Measurements from ENCODE around the gene LEKR1. TPM values are rescaled to one million over a fixed set of nuclear protein-coding genes. Genes with fewer than 3 reads are reported as not detected.

The LEKR1 gene
- total RNA-seq, 2 experiments from 2014 or later = 0.16 TPM; not detected in 1

DNA sequence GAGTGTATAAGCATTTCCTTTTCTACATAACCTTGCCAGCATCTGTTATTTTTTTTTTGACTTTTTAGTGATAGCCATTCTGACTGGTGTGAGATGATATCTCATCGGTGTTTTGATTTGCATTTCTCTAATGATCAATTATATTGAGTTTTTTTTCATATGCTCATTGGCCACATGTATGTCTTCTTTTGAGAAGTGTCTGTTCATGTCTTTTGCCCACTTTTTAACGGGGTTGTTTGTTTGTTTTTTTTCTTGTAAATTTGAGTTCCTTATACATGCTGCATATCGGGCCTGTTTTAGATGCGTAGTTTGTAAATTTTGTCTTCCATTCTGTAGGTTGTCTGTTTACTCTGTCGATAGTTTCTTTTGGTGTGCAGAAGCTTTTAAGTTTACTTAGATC lies 89.2 kb downstream of the LEKR1 start:
- Histone ChIP-seq H3K9me2 (ENCODE audit: insufficient read depth, low read length) (no peaks in the 10 kb centered on the region), H3K4me3 (ENCODE audit: low read depth, low read length, poor library complexity, severe bottlenecking) (no peak overlapping the region), H3K79me2 (ENCODE audit: insufficient read depth, low read depth, low read length) (no peaks in the 10 kb centered on the region), H3K4me1 (ENCODE audit: insufficient read depth, low read length, poor library complexity, severe bottlenecking) (no peaks in the 10 kb centered on the region), H3K9me3 (ENCODE audit: low read length) (no peaks in the 10 kb centered on the region), H3K27ac (ENCODE audit: low read depth, low read length, poor library complexity, severe bottlenecking) (no peak overlapping the region), H4K20me1 (ENCODE audit: insufficient read depth, low read length) (no peaks in the 10 kb centered on the region), H3K4me2 (ENCODE audit: low read length) (no peak overlapping the region), H2AFZ (ENCODE audit: low read length) (no peak overlapping the region), H3K36me3 (ENCODE audit: insufficient read depth, low read length) (no peaks in the 10 kb centered on the region)
- intact Hi-C loops (cut with micrococcal nuclease; ENCODE audit: unreplicated experiment) = no loop called here
- ChIA-PET CTCF (ENCODE audit: unreplicated experiment) (no interaction called here), POLR2A (no interaction called here)
- no peak for TF ChIP-seq EZH2phosphoT487 (IDR thresholded peaks at IDR 0.05; ENCODE audit: borderline replicate concordance, low read depth, low read length)
- TF ChIP-seq, protein P1, sequence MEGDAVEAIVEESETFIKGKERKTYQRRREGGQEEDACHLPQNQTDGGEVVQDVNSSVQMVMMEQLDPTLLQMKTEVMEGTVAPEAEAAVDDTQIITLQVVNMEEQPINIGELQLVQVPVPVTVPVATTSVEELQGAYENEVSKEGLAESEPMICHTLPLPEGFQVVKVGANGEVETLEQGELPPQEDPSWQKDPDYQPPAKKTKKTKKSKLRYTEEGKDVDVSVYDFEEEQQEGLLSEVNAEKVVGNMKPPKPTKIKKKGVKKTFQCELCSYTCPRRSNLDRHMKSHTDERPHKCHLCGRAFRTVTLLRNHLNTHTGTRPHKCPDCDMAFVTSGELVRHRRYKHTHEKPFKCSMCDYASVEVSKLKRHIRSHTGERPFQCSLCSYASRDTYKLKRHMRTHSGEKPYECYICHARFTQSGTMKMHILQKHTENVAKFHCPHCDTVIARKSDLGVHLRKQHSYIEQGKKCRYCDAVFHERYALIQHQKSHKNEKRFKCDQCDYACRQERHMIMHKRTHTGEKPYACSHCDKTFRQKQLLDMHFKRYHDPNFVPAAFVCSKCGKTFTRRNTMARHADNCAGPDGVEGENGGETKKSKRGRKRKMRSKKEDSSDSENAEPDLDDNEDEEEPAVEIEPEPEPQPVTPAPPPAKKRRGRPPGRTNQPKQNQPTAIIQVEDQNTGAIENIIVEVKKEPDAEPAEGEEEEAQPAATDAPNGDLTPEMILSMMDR (conservative IDR thresholded peaks at IDR 0.05; ENCODE audit: low read length) = no peak
- BruUV-seq (replicated peaks) = no TSS peak
- no peak for DNase-seq (ENCODE audit: low spot score)

DNA sequence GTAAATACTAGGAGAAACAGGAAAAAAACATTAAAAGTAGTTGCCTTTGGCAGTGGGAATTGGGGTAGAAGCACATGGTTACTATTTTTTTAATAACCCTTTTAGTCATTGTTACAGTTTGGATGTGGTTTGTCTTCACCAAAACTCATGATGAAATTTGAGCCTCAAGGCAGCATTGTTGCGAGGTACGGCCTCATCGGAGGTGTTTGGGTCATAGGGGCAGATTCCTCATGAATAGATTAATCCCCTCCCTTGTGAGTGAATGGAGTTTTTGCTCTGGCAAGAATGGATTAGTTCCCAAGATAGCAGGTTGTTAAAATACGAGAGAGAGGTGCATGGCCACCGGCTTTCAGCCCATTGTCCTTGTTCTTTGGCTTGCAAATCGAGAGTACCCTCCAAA lies 92.6 kb downstream of the LEKR1 start:
- Histone ChIP-seq H2AFZ (ENCODE audit: low read length) (no peak overlapping the region), H3K9me2 (ENCODE audit: insufficient read depth, low read length) (no peaks in the 10 kb centered on the region), H3K36me3 (ENCODE audit: insufficient read depth, low read length) (no peaks in the 10 kb centered on the region), H3K4me1 (ENCODE audit: insufficient read depth, low read length, poor library complexity, severe bottlenecking) (no peaks in the 10 kb centered on the region), H3K4me2 (ENCODE audit: low read length) (no peak overlapping the region), H3K9me3 (ENCODE audit: low read length) (no peaks in the 10 kb centered on the region), H4K20me1 (ENCODE audit: insufficient read depth, low read length) (no peaks in the 10 kb centered on the region), H3K27ac (ENCODE audit: low read depth, low read length, poor library complexity, severe bottlenecking) (no peak overlapping the region), H3K79me2 (ENCODE audit: insufficient read depth, low read depth, low read length) (no peaks in the 10 kb centered on the region), H3K4me3 (ENCODE audit: low read depth, low read length, poor library complexity, severe bottlenecking) (no peak overlapping the region)
- ChIA-PET CTCF (ENCODE audit: unreplicated experiment) (no interaction called here), POLR2A (interaction anchor here (1.3 kb wide), 1 partner anchor 15 kb away, joined by 3 read pairs; no protein-coding TSS in a partner anchor)
- intact Hi-C loops (cut with micrococcal nuclease; ENCODE audit: unreplicated experiment) = no loop called here
- no peak for TF ChIP-seq EZH2phosphoT487 (IDR thresholded peaks at IDR 0.05; ENCODE audit: borderline replicate concordance, low read depth, low read length)
- TF ChIP-seq, protein P1 (conservative IDR thresholded peaks at IDR 0.05; ENCODE audit: low read length) = no peak
- no TSS peak for BruUV-seq (replicated peaks)
- no peak for DNase-seq (ENCODE audit: low spot score)

DNA sequence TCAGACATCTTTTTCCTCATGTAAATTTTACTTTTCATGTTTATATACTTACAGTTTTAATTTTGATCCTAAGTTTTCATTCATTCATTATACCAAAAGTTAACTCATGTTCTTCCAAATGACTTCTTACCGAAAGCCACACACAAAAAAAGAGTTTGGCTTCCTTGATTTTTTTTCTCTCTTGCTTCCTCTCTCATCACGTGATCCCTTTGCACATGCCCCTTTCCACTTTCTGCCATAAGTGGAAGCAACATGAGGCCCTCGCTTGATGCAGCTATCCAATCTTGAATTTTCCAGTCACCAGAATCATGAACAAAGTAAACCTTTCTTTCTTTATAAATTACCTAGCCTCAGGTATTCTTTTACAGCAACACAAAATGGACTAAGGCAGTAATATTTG lies 93.7 kb downstream of the LEKR1 start:
- no peaks in the 10 kb centered on the region for H3K36me3 ChIP-seq (ENCODE audit: insufficient read depth, low read length)
- no peak for TF ChIP-seq EZH2phosphoT487 (IDR thresholded peaks at IDR 0.05; ENCODE audit: borderline replicate concordance, low read depth, low read length)
- H3K4me3 ChIP-seq (ENCODE audit: low read depth, low read length, poor library complexity, severe bottlenecking) = no peak overlapping the region
- no peaks in the 10 kb centered on the region for H3K4me1 ChIP-seq (ENCODE audit: insufficient read depth, low read length, poor library complexity, severe bottlenecking)
- no peaks in the 10 kb centered on the region for H4K20me1 ChIP-seq (ENCODE audit: insufficient read depth, low read length)
- H3K4me2 ChIP-seq (ENCODE audit: low read length) = no peak overlapping the region
- H3K27ac ChIP-seq (ENCODE audit: low read depth, low read length, poor library complexity, severe bottlenecking) = no peak overlapping the region
- no peak overlapping the region for H2AFZ ChIP-seq (ENCODE audit: low read length)
- BruUV-seq (replicated peaks) = no TSS peak
- CTCF ChIA-PET (ENCODE audit: unreplicated experiment) = no interaction called here
- DNase-seq (ENCODE audit: low spot score) = no peak
- intact Hi-C loops (cut with micrococcal nuclease; ENCODE audit: unreplicated experiment) = no loop called here
- H3K79me2 ChIP-seq (ENCODE audit: insufficient read depth, low read depth, low read length) = no peaks in the 10 kb centered on the region
- H3K9me2 ChIP-seq (ENCODE audit: insufficient read depth, low read length) = no peaks in the 10 kb centered on the region
- POLR2A ChIA-PET = interaction anchor here (1.3 kb wide), 1 partner anchor 16 kb away, joined by 3 read pairs; no protein-coding TSS in a partner anchor
- H3K9me3 ChIP-seq (ENCODE audit: low read length) = no peaks in the 10 kb centered on the region

Data from OCI-LY7 (cell line).